GM10847 (cell line): ENCODE data around the gene RGS6.

Experiments used
- POLR2A ChIP-seq: IDR thresholded peaks from 2 replicates; pipeline ENCODE4 v1.6.1; 2011; ENCODE audit not compliant: insufficient read length; ENCODE audit errors: extremely low read depth

RGS6 gene

DNA sequence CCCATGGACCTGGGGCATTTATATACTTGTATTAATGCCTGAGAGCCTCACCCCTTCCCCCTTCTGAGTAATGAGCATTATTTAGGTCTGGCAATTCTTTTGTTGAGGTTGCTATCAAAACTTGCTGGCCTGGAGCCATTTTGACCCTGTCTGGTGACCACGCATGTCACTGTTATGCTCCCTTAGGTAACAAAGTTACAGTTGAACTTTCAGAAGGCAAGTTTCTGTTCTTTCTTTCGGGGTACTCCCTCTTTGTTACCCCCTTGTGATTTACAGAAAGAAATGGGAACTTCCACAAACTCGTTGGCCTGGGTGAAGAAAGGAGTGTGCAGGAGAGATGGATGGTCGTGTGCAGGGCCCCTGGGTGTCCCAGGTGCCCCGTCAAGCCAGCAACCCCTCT lies 656.3 kb downstream of the RGS6 start:
- TF ChIP-seq POLR2A: no peak

DNA sequence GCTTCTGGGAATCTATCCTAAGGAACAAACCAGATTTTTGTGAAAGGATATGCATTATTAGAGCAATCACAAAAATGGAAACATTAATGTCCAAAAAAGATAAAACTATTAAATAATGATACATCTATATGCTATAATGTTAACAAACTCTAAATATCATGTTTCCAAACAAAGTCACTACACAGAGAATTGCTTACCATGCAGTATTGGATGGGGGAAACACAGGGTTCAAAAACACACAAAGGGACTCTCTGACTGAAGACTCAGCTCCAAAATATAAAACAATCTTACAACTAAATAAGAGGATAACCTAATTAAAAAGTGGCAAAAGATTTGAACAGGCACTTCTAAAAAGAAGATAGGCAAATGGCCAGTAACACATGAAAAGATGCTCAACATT lies 657.4 kb downstream of the RGS6 start:
- no peak for TF ChIP-seq POLR2A

DNA sequence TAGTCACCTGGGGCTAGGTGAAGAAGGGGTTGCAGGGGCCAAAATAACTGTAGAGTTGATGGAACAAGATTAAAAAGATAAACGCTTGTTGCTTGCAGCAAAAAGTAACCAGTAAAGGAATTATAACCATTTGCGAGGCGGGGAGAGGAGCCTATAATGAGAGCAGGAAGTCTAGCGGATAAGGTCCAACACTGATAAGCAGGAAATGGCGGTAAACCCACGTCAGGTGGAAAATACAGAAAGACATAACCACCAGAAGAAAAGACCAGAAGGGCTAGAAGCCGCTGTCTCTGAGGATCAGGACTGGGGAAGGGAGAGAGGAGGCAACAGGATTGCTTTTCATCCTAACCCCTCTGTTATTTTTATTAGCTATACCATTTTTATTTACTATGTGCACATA lies 658.3 kb downstream of the RGS6 start:
- no peak for TF ChIP-seq POLR2A

DNA sequence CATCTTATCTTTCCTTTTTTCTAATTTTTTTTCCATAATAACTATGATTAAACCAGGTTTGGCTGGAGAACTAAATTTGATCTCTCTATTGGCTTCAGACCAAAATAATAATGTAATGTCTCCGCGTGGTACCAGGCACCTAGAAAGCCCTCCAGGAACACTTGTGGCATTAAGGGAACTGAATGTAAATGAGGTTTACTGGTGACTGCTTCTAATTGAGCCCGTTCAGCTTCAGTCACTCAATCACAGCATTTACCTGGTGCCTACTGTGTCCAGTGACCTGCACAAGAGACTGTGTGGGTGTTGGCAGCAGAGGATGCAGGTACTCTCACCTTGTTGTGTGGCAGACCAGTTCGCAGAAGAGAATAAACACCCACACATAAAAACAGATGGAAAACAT lies 659.2 kb downstream of the RGS6 start:
- TF ChIP-seq POLR2A: no peak

DNA sequence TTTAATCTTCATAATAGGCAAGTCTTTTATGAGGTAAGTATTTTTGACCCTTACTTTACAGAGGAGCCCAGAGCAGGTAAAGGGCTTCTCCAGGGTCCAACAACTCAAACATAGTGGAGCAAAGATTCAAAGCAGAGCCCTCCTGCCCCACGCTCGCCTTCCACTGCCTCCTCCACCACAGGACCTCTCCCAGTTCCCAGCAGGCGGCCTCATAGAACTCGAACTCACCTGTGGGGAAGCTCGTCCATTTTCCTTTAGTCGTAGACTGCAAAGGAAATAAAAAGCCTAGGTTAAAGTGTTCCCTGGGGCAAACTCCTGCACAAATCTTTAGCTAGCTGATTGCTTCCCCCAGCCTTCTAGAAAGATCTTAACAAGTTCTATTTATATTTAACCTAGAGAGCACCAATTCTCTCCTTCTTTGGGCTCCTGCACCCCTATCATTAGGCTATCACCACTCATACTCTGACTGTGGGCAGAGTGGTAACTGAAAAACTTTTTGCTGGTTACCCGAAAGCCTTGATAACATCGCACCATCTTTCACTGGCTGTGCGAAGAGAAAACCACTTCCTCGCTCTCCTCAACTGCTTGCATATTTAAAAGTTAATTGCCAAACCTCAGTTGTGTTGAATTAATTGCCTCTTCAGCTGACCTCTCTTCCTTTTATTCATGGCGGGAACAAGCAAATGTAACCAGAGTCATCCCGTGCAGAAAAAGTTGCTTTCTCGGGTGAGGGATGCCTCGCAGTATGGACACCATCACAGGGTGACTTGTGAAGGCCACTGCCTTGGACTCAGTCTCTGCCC lies 662.1 kb downstream of the RGS6 start:
- no peak for TF ChIP-seq POLR2A

DNA sequence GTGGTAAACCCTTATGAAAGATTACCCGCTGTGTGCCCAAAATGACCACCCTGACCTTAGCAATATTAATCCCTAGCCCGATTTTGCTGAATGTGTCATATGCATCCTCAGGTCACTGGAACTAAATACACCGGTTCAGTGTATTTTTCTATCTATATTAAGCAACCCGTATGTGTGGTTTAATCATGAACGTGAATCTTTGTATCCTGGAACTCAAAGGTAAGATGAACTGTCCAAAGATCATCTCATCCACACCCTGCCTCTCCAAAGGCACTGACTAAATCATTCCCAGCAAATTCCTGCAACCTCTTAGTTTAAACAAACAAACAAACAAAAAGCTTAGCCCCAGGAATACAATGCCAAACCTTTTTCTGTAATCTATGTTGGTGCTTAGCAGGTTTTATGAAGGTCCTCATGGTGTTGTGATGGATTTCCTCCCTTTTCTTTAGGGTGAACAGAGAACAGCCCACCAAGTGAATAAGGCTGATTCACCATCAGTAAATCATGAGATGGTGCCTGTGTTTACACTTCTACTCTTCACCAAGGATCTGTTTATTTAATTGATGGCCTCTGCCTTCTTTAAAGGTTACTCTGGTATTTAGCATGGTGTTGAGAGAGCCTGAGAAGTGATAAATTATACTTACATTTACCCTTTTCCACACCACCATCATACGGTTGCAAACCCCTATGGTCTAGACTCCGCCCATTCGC lies 663.1 kb downstream of the RGS6 start:
- TF ChIP-seq POLR2A: no peak

DNA sequence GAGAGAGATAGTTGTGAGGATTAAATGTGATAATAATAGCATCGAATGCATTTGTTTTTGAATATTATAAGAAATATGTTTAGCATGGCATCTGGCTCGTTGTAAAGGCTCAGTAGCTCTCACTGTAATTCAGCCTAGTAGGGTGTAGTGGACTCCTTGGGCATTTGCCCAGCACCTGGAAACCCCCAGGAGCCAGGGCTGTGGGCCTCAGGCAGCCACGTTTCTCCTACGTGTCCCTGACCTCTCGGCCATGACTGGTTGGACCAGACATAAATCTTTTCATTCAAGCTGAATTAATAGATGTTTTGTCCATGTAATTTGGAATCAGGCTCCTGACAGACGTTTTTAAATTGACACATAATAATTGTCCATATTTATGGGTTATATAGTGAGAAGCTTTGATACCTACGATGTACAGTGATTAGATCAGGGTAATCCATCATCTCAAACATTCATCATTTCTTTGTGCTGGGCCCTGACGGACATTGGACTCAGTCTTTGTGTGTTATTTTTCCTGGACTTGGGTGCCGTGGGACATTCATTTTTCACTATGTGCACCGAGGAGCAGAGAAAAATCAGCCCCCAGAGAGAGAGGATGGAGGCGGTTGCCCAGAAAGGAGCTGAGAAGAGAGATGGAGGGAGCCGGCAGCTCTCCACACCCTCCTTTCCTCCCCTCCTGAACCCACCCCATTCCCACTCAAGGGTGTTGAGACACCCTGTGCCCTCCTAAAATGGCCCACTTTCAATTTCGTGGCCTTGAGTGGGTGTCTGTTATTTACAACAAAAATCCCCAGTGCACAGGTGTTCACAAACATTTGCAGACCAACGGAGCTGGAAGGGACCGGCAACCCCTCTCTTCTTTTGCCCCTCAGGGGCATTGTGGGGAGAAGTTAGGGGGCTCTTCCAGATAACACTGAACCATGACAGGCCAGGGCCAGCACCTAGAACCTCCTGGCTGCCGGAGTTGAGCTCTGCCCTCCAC lies 665.3 kb downstream of the RGS6 start:
- no peak for TF ChIP-seq POLR2A

DNA sequence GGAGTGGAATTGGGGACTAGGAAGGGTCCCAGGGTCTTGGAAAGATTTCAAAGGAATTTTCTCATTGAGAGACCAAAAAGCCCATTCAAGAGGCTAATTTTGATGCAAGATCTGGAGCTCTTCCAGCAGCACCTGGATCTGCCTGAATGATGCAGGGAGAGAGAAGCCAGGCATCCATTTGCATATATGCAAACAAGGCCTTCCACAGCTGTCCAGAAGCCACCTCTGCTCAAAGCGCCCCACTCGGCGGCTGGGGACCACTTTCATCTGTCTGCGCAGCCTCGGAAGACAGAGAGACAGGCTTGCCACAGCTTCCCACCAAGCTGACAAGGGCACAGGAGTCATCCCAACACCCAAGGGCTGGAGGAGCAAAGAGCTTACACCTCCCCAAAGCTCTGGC lies 666.1 kb downstream of the RGS6 start:
- no peak for TF ChIP-seq POLR2A

DNA sequence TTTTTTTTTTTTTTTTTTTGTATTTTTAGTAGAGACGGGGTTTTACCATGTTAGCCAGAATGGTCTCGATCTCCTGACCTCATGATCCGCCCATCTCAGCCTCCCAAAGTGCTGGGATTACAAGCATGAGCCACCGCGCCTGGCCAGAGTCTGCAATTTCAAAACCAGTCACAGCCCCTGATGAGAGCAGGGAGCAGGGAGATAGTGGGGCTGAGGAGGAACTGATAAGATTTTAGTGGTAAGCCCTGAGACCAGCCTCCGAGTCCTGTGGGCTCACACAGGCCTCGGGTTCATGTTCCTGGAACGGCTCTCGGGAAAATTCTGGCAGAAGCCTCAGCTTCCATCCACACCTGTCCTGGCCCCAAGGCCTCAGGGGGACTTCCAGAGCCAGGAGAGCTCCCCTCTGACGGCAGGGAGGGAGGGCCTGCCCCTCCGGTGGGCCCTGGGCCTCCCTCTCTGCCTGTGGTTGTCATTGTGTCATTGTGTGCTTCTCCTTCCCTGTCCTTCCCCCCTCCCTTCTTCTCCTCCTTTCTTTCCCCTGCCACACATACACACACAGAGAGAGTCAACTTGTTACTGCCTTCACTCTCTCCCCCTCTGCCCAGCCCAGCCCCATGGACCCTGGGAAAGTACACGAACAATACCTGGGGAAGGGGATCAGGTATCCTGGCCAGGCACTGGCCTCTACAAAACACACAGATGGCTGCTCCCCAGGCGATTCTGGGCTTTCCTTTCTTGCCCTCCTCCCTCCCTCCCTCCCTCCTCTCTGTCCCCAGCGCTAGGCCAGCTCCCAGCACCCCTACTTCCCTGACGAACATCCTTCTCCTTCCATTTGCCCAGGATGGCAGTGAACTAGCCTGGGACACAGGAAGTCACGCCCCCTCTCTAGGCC lies 667.6 kb downstream of the RGS6 start:
- no peak for TF ChIP-seq POLR2A

DNA sequence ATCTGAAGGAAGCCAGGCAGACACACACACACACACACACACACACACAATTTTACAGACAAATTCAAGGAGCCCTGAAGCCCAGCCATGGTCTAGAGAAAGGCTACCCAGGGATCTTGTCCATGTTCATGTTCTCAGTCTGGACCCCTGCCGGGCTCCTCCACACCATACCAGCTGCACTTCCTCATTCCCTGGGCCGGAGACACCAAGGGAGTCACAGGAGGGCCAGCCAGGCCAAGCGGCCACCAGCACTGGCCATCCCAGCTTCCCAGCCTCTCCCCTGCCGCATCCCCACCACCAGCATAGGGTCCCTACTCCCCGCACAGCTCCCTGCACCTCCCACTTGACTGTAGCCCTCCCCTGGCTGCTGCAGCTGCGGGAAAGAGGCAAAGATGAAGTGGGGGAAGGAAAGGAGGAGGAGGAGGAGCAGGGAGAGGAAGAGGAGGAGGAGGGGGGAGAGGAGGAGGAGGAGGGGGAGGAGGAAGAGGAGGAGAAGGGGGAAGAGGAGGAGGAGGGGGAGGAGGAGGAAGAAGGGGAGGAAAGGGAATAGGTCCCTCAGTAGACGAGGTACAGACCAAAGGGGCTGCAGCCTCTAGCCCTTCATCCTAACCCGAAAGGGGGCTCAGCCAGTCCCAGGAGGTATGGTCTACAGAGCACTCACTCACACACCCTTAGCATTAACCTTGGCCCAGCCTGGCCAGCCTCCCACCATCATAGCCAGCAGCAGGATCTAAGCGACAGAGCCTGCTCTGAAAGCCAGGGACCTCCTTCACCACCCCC lies 668.5 kb downstream of the RGS6 start:
- TF ChIP-seq POLR2A: no peak

DNA sequence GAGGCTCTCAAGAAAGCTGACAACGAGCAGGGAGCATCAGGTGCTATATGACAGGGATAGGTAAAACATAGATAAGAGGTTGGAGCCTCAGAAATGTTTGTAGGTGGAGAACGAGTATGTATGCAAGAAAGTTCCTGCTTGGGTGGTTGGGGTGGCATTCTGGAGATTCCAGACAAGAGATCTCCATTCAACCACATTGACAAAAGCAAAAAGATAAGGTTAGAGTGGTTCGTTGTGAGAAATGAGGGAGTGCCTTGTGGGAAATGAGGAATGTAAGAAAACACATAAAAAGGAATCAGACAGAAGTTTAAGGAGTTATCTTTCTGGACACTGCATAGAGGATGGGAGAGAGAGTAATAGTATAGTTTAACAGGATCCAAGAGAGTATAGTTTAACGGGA lies 671.4 kb downstream of the RGS6 start:
- TF ChIP-seq POLR2A: no peak

DNA sequence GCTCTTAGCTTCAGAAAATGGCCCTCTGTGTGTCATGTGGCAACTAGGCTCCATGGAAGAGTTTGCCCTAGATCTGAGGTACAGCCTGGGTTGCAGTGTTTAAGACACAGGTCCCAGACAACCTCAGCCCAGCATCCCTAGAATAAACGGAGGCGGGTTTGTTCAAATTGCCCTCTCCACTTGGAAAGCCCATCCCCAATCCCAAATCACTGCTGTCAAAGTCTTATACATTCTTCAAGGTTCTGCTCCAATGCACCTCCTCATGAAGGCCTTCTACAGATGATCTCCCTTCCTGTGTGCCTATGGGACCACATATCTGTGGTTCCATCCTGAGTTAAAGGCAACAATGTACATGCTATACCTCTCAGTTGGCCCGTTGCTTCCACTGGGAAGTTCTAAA lies 671.9 kb downstream of the RGS6 start:
- no peak for TF ChIP-seq POLR2A

DNA sequence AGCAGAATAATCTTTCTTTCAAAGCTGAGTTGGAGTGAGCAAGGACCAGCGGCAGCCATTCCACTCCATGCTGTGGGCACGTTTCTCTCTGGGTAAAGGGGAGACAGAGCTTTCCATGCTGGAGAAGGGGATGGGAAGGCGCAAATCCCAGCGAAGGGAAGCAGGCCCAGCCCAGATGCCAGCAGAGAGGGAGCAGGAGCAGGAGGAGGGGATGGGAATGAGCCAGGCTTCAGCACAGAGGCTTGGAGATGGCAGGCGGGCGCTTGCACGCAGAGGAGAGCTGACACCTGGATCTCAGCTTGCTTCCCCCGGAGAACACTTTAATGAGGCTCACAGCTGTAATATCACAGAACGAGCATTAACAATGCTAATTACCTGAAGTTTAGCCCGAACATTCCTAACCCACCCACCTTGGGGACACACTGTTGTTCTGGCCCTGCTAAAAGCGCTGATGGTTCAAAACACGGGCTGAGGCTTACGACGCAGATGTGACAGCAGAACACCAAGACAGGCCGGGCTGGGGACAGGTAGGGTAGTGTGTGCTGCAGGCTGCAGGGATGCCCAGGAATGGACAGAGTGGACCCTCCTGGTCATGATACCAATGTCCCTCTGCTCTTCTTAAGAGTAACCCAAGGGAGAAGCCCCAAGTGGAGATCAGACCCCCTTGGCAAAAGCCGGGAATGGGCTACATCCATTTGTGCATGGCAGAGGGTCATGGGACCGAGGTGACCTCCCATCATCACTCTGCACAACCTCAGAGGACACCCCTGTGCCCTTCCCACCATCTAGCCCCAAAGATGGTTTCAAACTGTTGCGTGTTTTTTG lies 673.1 kb downstream of the RGS6 start:
- no peak for TF ChIP-seq POLR2A
